ENCODE data around the gene MPHOSPH9.
"Not testable (repeated sequence)": the region's sequence is repeated elsewhere in the genome, so short reads cannot be mapped to it uniquely, and the experiment has no call there.

Gene MPHOSPH9

DNA sequence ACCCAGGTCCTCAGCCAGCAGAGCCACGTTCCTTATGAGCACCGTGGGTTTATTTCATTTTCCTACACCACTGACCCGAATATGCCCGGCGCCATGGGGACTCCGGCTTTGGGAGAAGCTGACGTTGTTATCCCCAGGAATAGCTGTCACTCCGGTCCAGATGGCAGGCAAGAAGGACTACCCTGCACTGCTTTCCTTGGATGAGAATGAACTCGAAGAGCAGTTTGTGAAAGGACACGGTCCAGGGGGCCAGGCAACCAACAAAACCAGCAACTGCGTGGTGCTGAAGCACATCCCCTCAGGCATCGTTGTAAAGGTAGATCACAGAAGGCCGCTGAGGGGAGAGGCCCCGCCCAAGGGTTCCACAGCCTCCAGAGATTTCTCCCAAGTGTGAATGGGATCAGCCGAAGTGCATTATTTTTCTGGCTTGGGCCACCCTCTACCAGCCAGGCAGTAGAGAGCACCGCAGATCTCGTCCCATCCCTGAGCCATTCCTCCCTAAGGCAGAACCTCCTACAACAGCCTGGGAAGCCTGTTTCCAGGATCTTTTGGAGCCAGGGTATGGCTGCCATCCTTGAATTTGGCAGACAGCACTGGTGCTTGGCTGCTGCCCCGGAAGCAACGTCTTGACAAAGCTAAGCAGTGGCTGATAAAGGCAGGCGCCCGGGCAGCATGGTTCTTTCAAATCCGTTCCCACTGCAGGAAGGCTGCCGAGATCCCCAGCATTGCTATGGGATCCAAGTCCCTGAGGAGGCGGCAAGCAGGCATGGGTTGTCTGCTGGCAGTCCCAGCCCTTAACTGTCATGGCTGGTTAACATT lies 20.9 kb upstream of the MPHOSPH9 start:
- no peak for DNase-seq

DNA sequence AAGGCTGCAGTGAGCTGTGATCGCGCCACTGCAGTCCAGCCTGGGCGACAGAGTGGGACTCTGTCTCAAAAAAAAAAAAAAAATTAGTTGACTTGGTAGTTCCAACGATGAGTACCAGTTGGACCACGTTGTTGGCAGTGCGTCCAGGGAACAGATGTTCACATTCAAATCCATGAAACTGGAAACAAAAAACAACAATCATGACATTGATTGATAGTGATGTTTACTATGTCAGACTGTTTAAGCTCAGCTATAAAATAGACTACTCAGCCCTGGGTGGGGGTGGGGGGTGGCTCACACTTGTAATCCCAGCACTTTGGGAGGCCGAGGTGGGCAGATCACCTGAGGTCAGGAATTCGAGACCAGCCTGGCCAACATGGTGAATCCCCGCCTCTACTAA lies 19.4 kb upstream of the MPHOSPH9 start:
- DNase-seq, result not testable (repeated sequence)

DNA sequence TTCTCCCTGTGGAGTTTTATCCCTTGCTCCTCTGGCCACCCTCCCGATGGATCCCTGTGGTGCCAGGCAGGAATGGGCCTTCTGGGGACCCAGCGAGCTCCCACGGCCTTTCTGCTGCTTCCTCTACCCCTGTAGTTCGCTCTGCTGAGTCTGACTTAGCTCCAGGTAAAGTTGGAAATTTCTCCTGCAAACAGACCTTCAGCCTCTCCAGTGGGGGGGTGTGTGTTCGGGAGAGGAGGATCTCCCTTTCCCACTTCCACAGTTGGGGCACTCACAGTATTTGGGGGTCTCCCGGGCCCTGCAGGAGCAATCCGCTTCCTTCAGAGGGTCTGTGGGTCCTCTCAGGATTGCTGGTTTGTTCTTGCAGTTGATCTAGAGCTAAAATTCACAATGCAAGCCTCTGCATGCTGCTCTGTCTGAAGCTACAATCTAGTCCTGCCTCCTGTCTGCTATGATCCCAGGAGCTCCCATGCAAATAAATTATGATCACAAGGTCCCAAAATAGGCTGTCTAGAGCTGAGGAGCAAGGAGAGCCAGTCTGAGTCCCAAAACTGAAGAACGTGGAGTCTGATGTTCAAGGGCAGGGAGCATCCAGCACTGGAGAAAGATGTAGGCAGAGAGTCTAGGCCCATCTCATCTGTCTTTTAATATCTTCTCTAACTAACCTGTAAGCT lies 18.6 kb upstream of the MPHOSPH9 start:
- DNase-seq, result no peak

DNA sequence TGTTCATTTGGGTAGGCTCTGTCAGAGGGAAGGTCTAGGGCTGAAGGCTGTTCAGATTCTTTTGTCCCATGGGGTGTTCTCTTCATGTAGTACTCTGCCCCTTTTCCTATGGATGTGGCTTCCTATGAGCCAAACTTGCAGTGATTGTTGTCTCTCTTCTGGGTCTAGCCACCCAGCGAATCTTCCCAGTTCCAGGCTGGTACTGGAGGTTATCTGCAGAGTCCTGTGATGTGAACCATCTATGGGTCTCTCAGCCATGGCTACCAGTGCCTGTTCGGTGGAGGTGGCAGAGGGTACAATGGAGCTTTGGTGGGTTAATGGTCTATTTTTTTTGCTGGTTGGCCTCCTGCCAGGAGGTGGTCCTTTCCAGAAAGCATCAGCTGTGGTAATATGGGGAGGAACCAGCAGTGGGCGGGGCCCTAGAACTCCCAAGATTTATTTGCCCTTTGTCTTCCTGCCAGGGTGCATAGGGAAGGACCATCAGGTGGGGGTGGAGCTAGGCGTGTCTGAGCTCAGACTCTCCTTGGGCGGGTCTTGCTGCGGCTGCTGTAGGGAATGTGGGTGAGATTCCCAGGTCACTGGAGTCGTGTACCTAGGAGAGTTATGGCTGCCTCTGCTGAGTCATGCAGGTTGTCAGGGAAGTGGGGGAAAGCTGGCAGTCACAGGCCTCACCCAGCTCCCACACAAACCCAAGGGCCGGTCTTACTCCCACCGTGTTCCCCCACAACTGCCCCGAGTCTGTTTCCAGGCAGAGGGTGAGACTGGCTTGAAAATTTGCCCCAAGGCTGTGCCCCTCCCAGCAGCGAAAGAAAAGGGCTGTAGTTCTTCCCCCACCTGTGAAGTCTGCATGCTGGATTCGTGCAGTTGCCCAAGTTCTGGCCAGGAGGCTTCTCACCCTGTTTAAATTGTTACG lies 17.8 kb upstream of the MPHOSPH9 start:
- no peak for DNase-seq

DNA sequence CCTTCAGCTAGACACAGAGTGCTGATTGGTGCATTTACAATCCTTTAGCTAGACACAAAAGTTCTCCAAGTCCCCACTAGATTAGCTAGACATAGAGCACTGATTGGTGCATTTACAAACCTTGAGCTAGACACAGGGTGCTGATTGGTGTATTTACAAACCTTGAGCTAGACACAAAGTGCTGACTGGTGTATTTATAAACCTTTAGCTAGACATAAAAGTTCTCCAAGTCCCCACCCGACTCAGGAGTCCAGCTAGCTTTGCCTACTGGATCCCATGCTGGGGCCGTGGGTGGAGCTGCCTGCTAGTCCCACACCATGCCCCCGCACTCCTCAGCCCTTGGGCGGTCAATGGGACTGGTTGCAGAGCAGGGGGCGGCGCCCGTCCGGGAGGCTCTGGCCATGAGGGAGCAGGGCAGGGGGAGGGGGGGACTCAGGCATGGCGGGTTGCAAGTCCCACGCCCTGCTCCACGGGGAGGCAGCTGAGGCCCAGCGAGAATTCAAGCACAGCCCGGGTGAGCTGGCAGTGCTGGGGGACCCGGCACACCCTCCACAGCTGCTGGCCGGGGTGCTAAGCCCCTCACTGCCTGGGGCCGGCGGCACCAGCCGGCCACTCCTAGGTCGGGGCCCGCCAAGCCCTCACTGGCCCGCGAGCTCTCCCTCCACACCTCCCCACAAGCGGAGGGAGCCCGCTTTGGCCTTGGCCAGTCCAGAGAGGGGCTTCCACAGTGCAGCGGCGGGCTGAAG lies 16.2 kb upstream of the MPHOSPH9 start:
- DNase-seq, result not testable (repeated sequence)

- DNase-seq, result not testable (repeated sequence)
Observed at GRCh38 chr12:123248129-123248528, 15.2 kb upstream of the MPHOSPH9 start.

DNA sequence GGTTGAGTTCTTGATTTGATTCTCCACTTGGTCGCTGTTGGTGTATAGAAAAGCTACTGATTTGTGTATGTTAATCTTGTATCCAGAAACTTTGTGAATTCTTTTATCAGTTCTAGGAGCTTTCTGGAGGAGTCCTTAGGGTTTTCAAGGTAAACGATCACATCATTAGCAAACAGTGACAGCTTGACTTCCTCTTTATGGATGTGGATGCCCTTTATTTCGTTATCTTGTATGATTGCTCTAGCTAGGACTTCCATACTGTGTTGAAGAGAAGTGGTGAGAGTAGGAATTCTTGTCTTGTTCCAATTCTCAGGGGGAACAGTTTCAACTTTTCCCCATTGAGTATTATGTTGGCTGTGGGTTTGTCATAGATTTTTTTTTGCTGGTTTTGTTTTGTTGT lies 12.7 kb upstream of the MPHOSPH9 start:
- no peak for DNase-seq

GRCh38 chr12:123243671-123244262 lies 10.8 kb upstream of the MPHOSPH9 start:
- no peak for DNase-seq

DNA sequence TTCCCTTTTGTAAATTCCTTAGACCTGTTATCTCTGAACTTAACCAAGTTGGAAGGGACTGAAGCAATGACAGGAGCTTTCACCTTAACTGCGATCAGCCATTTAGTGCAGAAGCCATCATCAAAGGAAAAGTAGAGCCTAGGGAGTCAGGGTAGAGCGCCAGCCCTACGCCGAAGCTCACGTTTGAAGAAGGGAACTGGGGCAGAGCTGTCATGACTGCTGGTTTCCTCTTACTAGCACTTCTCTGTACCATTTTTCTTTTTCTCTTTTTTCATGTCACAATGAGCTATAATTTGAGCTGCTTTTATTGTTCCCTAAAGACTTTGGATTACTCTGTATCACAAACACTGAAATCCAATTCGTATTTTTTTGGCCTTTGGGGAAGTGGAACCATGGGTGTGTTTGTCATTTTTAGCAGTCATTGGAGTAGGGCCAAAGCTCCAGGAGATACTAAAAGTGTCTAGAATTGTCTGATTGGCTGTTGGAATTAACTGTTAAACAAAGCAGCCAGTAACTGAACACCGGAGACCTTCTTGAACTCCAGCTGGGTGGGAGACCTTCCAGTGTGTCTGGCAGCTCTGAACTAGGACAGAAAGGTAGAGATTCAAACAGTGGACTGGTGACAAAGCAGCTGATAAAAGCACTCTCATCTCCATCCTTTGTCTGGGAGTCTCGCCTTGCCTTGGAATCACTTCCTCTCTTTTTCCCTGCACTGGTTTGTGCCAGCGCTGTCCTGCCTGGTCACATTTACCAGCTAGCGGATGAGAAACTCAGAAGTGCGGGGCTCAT lies 9.4 kb upstream of the MPHOSPH9 start:
- DNase-seq, result peak; percentile 46

DNA sequence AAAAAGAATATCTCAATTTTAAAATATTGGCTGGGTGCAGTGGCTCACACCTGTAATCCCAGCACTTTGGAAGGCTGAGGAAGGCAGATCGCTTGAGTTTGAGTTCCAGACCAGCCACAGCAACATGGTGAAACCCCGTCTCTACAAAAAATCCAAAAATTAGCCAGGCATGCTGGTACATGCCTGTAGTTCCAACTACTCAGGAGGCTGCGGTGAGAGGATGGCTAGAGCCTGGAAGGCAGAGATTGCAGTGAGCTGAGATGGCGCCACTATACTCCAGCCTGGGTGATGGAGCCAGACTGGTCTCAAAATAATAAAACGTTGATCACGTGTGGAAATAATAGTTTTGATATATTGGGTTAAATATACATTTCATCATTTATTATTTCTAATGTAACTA lies 6.0 kb upstream of the MPHOSPH9 start:
- no peak for DNase-seq

DNA sequence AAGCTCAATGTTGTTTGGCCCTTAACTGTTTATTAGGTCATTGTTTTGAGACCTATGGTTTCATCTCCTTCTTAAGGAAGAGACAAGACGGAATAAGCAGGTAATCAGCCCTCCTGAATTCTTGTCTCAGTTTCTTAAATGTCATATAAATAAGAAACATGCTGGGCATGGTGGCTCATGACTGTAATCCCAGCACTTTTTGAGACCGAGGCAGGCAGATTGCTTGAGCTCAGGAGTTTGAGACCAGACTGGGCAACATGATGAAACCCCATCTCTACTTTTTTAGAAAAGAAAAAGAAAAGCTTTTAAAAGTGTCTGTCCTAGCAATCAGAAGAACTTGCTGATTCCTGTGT lies 5.4 kb upstream of the MPHOSPH9 start:
- DNase-seq, result no peak

GRCh38 chr12:123237646-123238329 lies 4.8 kb upstream of the MPHOSPH9 start:
- peak; percentile 81 for DNase-seq

DNA sequence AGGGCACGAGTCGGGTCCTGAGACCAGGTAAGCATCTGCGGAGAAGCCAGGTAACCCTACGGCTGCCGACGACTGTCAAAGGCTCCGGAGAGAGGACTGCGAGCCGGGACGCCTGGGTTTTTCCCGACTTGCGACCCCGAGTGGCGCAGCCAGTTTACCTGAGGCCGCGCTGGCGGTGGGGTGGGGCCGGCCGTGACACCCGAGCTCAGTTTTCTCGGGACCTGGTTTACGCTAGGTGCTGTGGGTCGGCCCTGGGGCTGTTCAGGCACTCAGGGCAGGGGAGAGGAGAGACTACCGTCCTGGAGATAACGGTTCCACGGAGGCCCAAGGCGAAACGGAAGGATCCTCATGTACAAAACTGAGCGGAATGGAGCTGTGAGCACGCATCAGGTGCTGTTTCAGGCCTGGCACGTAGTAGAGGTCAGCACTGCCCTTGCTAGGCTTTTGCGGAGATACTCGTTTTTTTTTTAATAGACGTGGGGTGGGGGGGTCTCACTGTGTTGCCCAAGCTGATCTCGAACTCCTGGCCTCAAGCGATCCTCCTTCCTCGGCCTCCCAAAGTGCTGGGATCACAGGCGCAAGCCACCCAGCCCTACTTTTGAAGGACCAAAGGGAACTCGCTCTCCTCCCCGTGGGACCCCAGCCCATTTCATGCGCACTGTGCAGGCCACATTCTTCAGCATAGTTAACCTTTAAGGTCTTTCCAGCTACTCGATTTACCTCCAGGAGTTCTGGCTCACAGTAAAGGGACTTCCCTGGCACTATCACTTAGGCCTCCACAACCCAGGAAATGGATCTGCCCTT lies 766 bp upstream of the MPHOSPH9 start:
- no peak for DNase-seq

DNA sequence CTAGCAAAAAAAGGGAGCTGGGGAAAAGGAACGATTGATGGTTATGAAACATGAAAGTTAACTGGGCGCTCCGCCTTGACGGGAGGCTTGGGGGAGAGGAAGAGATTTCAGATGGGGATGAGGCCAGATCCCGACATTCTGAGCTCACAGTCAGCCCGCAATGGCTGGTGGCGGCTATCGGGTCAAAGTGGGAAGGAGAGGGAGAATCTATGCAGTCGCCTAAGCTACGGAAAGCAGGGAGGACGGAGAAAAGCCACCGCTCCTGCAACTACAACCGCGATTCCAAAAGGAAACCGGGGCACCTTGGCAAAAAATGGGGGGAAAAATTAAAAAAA lies 502 bp downstream of the MPHOSPH9 start:
- no peak for DNase-seq

DNA sequence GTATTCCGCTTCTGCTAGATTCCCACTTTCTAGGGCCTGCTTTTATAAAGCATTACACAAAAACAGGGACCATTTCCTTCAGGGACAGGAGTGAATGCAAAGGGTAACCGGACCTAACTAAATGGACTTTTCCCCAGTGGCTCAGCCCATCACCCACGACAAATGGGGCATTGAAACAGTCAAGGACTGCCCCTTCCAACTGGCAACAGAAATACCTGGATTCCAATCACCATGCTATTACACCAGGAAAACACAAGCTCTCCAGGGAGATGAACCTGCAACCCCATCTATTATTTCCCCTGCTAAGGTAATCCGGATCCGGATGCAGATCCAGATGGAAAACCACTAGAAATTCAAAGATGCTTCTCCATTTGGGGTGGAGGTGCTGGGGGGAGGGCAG lies 1.0 kb downstream of the MPHOSPH9 start:
- DNase-seq, result no peak

- DNase-seq, result no peak
Observed at GRCh38 chr12:123229051-123229450, 3.9 kb downstream of the MPHOSPH9 start.

DNA sequence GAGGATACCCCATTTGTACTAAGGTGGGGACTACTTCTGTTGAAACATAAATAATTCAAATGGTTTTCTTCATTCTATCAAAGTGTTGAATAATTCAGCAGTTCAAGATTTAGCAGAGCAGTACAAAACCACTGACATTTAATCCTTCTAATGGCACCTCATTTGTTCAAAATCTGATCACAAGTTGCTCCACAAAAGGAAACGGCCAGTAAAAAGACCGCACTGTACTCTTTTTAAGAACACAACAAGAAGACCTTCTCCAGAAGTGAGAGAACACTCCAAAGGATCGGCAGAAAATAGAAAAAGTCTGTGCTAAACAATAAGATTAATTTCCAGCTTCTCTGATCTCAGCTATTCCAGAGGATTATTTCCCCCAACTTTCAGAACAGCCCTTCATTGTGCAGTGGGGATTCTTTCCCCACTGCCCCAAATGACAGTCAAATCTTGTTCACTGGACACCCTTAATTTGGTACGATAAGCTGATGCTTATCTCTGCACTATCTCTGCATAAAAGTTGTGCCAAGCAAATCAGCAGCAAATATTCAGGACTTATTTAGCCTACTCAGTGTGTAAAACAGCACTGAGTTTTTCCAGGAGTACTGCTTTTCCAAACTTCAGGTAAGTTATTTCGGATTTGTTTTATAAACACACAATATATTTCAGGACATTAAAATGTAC lies 5.2 kb downstream of the MPHOSPH9 start:
- DNase-seq, result no peak

GRCh38 chr12:123225443-123225842 lies 7.5 kb downstream of the MPHOSPH9 start:
- DNase-seq, result no peak

DNA sequence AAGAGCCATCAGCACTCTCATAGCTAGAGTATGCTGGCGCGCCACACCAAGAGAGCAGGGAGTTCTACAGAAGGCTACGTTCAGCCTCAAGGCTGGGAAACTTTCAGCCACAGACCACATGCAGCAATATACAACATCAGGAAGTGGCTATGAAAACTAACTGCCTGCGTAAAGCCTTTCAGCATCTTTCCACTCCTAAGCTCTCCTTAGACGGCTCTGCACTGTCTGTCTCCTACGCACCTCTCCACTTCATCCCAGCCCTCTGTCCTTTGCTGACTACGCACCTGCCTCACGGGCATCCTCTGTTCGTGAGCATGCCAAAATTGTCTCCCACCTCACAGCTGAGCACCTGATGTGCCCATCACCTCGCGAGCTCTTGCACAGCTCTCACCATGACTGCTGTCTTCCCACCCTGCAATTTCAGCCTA lies 9.7 kb downstream of the MPHOSPH9 start:
- peak; percentile 64 for DNase-seq

Data from CD4-positive, alpha-beta T cell treated with Interleukin-17A for 4 hours (primary cell).